ENCODE measurements around the gene RCCD1.

The RCCD1 gene

GRCh38 chr15:90942354-90943120, 12.1 kb upstream of the RCCD1 start:
- H3K4me3 ChIP-seq (ENCODE audit: low read depth, low read length): no peak overlapping the region
- TF ChIP-seq CTCF (IDR thresholded peaks at IDR 0.05; ENCODE audit: low read depth, low read length): no peak

GRCh38 chr15:90945091-90945490, 9.6 kb upstream of the RCCD1 start:
- H3K4me3 ChIP-seq (ENCODE audit: low read depth, low read length): no peak overlapping the region
- no peak for TF ChIP-seq CTCF (IDR thresholded peaks at IDR 0.05; ENCODE audit: low read depth, low read length)

GRCh38 chr15:90946538-90946937, 8.1 kb upstream of the RCCD1 start:
- no peak overlapping the region for H3K4me3 ChIP-seq (ENCODE audit: low read depth, low read length)
- no peak for TF ChIP-seq CTCF (IDR thresholded peaks at IDR 0.05; ENCODE audit: low read depth, low read length)

- no peak for TF ChIP-seq CTCF (IDR thresholded peaks at IDR 0.05; ENCODE audit: low read depth, low read length)
- no peak overlapping the region for H3K4me3 ChIP-seq (ENCODE audit: low read depth, low read length)
These were observed 7.6 kb upstream of the RCCD1 start for GRCh38 chr15:90946941-90947576.

- TF ChIP-seq CTCF (IDR thresholded peaks at IDR 0.05; ENCODE audit: low read depth, low read length): no peak
- H3K4me3 ChIP-seq (ENCODE audit: low read depth, low read length): no peak overlapping the region
These were observed 6.9 kb upstream of the RCCD1 start for GRCh38 chr15:90947577-90948357.

- H3K4me3 ChIP-seq (ENCODE audit: low read depth, low read length): no peak overlapping the region
- TF ChIP-seq CTCF (IDR thresholded peaks at IDR 0.05; ENCODE audit: low read depth, low read length): no peak
These were observed 6.2 kb upstream of the RCCD1 start for GRCh38 chr15:90948506-90948905.

Data from WI38 (cell line).